GM19452 (cell line): Measurements from ENCODE around the gene ANKS1B.
"Not testable (repeated sequence)": the region's sequence is repeated elsewhere in the genome, so short reads cannot be mapped to it uniquely, and the experiment has no call there.

Source experiments
- ATAC-seq: cut with Tn5 transposase; IDR thresholded peaks from one replicate; pipeline ENCODE4 v1.9.1; 2021; ENCODE audit not compliant: unreplicated experiment

Gene ANKS1B

DNA sequence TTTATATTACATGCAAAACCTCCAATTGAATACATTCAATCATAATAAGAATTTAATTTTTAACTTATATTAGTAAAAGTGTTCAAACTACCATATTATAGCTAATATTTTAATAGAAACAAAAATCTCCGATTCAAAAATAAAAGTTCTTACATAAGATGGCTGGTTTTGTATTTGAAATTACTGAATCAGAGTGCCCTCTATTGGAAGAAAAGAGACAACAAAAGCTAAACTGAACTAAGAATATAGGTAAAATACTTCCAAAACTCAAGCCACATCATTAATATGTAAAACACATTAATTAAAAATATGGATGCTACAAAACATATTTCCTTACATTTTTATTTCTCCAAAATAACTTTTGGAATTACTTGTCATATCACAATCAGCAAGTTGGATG lies 216.9 kb downstream of the ANKS1B start:
- ATAC-seq, result no peak

DNA sequence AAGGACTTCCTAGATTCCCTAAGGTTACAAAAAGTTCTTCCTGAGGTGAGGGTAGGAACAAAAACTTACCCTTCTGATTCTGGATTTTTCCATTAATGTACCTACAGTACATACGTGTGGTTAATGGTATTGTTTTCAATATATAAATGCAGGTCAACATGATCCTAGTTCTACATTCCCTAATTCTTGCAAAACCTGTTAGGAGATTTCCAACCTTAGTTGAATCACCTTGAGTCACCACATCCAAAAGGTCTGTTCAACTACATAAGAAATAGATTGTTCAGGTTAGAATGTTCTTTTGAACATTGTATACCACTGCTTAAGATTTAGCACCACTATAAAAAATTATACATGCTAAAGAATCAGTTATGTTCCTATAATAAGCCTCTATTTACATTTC lies 218.3 kb downstream of the ANKS1B start:
- ATAC-seq, result no peak

DNA sequence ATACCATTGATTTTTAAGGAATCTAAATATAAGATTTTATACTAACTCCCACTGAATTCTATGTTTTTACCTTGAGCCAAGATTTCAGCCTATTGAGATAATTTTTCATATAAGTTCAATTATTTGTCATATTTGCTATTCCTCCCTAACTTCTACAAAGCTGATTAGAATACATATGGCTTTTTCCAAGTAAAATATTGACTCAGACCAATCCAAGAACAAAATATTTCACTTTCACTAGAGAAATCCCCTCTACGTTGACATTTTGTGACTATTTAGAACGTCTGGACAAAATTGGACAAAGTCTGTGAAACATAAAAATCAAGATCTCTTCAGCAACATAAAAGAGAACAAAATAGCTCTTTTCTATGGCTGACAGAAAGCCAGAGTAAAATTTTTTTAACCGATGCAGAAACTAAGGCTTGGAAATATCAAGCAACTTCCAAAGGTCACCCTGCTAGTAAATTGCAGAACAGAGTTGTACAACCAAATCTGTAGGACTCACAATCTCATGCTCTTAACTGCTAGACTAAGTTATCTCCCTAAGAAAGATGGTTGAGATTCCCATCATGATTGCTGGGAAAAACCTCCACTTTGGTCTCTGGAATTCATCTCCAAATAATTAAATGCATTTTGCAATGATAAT lies 219.1 kb downstream of the ANKS1B start:
- ATAC-seq, result no peak

DNA sequence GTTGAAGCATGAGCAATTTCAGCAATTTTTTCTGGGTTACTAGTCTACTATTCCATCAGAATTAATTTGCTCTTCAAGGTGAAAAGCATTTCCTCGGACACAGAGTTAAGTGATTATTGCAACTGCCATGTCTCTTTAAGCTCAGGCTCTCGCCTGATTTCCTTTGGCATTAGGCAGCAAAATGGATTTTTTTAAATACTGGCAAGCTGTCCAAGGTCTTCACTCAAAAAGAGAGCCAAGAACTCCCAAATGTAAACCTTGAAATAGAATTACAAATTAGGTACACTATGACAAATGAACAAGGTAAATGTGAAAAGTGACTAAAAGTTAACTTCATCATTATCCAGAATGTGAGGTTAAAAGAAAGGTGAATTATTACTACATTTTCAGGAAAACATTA lies 225.3 kb downstream of the ANKS1B start:
- no peak for ATAC-seq

DNA sequence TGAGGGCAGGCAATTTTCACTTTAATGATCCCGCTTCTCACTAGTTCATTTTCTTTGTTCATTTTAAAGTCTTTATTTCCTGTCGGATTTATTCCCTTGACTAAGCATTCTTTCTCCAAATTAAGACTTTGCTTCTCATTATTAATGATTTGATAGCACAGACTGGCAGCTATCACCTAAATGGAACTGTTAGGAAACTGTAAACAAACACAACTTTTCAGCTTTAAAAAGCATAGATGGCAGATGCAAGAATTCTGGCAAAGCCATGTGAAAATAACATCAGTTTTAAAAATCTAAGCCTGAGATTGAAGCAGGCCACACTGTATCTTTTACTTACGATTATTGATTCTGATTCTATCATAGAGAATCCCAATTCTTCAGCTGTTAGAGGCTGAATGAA lies 225.7 kb downstream of the ANKS1B start:
- no peak for ATAC-seq

DNA sequence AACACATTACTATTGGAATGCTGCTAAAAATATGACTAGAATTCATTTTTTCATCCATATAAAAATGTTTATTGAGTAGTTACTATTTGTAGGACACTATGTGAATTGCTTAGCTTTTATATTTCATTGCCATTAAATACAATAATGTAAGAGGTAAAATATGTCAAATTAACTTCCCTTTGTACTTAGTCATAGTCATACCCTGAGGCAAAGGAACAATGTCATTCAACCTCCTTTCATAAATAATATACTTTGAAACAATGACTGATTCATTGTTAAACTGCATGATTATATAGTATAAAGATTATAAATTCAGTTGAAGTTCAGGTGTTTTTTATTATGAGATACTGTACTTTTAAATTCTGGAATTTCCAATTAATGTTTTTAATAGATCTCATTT lies 232.0 kb downstream of the ANKS1B start:
- ATAC-seq, result no peak

DNA sequence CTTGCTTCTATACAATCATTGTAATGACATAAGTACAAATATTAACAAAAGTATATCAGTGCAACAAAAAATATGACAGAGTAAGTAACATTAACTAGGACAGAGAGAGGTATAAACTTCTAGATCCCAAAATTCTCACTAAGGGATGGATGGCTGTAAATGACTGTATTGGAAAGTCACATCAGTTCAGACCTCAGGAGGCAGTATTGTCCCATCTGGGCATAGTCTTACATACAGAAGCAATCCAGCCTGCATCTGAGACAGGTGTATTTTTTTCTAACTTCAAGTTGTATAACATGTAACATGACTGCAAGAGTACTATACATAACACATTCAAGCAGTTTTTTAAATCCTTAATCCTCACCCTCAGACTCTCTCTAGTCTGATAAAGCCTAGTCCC lies 238.2 kb downstream of the ANKS1B start:
- no peak for ATAC-seq

DNA sequence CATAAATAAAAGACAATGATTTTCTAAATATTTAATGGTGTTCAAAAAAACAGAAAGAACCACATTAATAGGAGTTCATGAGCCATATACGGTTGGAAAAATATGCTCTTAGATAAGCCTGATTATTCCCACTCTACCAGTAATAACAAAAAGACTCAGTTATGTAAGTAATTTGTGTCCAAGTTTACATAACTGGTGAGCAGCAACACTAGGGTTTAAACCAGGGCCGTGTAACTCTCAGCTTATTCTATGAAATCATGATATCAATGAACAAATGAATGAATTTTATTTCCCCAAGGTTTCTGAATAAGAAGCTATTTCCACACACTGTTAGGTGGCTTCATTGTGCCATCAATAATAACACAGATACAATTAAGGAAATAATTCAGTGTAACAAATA lies 238.8 kb downstream of the ANKS1B start:
- no peak for ATAC-seq

DNA sequence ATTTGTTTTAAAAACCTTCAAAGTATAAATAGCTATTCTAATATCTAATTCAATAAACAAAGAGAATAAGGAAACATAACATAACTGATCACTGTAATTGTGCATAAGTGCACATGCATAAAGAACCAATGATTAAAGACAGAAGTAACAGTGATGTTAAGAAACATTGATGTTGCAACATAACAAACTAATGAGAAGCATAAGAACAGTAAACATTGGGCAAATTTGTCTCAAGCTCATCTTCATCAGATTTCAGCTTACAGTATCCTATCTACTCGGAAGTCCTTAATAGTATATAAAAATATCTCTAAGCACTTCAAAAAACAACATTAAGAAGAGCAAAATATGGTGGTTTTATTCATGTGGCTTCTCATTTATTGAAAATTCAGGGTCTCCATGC lies 239.6 kb downstream of the ANKS1B start:
- no peak for ATAC-seq

DNA sequence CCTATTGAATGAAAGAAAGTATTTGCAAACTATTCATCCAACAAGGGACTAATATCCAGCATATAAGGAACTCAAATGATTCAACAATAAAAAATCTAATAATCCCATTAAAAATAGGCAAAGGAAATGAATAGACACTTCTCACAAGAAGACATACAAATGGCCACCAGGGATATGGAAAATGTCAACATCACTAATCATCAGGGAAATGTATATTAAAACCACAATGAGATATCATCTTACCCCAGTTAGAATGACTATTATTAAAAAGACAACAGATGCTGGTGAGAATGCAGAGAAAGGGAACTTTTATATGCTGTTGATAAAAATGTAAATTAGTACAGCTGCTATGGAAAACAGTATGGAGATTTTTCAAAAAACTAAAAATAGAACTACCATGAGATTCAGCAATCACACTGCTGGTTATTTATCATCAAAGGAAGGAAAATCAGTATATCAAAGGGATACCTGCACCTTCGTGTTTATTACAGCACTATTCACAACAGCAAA lies 247.9 kb downstream of the ANKS1B start:
- no peak for ATAC-seq

DNA sequence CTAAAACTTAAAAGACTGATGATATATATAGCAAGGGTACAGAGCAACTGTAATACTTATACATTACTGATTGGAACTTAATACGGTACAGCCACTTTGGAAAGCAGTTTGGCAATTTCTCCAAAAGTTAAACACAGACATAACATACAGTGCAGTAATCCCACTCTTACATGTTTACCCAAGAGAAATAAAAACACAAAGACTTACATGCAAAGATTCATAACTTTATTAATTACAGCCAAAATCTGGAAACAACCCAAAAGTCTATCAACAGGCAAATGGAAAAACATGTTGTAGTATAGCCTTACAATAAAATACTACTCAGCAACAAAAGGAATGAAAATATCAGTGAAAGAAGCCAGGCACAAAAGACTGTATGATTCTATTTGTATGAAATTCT lies 252.6 kb downstream of the ANKS1B start:
- no peak for ATAC-seq

DNA sequence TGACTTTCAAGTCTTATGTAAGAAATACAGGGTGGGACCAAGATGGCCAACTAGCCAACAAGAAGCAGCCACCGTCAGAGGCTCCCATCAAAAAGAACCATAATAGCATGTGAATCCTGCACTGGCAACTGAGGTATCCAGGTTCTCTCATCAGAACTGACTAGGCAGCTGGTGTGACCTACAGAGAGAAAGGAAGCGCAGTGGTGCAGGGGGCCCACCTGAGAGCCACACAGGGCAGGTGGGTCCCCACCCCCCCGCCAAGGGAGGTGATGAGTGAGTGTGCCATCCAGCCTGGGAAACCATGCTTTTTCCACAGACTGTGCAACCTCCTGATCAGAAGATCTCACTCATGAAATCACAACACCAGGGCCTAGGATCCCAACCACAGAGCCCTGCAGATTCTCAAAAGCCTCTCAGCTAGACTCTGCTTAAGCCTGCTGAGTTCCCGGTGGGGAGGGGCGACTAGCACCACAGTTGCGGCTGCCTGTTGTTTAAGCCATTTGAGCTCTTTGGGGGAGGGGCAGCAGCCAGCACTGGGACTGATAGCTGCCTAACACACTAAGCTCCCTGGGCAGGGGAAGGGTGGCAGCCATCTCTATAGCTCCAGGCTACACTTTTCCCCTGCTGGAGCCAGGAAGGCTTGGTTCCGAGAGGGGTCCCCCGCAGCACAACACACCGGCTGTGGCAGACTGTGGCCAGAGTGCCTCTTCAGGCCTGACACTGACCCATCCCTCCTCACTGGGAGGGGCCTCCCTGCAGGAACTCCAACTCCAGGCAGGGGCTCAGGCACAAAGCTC lies 261.8 kb downstream of the ANKS1B start:
- ATAC-seq, result no peak

DNA sequence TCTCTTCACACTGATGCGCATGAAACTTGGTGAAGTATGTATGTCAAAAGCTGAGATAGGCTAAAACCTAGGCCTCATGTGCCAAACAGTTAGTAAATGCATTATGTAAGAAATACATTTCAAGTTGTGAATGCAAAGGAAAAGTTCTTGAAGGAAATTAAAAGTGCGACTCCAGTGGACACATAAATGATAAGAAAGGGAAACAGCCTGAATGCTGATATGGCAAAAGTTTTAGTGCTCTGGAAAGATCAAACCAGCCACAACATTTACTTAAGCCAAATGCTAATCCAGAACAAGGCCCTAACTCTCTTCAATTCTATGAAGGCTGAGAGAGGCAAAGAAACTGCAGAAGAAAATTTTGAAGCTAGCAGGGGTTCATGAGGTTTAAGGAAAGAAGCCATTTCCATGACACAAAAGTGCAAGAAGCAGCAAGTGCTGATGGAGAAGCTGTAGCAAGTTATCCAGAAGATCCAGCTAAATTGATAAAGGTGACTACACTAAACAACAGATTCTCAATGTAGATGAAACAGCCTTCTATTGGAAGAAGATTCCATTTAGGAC lies 262.9 kb downstream of the ANKS1B start:
- no peak for ATAC-seq

DNA sequence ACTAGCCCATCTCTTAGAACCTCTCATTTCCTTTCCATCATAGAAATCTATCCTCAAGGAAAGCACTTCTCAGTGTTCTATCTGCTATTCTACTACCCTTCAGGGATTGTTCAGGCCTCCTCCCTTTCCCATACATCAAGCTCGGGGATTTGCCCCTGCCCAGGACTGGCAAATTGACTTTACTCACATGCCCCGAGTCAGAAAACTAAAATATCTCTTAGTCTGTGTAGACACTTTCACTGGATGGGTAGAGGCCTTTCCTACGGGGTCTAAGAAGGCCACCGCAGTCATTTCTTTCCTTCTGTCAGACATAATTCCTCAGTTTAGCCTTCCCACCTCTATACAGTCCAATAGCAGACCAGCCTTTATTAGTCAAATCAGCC lies 264.7 kb downstream of the ANKS1B start:
- not testable (repeated sequence) for ATAC-seq

DNA sequence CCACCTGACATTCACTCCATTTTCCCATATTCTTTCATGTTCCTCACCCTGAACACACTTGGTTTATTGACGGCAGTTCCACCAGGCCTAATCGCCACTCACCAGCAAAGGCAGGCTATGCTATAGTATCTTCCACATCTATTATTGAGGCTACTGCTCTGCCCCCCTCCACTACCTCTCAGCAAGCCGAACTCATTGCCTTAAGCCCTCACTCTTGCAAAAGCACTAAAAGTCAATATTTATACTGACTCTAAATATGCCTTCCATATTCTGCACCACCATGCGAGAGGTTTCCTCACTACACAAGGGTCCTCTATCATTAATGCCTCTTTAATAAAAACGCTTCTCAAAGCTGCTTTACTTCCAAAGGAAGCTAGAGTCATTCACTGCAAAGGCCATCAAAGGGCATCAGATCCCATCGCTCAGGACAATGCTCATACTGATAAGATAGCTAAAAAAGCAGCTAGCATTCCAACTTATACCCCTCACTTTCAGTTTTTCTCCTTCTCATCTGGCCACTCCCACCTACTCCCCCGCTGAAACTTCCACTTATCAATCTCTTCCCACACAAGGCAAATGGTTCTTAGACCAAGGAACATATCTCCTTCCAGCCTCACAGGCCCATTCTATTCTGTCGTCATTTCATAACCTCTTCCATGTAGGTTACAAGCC lies 265.2 kb downstream of the ANKS1B start:
- not testable (repeated sequence) for ATAC-seq

DNA sequence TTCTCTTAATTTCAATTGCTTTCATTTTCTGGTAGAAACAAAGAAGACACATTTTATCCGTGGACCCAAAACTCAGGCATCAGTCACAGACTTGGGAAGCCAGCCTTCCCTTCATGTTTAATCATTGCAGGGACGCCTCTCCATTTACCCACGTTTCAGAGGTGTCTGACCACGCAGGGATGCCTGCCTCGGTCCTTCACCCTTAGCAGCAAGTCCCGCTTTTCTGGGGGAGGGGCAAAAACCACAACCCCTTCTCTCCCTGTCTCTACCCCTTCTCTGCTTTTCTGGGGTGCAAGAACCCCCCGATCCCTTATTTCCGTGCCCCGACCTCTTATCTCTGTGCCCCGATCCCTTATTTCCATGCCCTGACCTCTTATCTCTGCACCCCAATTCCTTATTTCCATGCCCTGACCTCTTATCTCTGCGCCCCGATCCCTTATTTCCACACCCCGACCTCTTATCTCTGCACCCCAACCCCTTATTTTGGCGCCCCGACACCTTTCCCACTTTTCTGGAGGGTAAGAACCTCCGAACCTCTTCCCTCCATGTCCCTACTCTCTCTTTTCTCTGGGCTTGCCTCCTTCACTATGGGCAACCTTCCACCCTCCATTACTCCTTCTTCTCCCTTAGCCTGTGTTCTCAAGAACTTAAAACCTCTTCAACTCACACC lies 268.8 kb downstream of the ANKS1B start:
- ATAC-seq, result not testable (repeated sequence)

DNA sequence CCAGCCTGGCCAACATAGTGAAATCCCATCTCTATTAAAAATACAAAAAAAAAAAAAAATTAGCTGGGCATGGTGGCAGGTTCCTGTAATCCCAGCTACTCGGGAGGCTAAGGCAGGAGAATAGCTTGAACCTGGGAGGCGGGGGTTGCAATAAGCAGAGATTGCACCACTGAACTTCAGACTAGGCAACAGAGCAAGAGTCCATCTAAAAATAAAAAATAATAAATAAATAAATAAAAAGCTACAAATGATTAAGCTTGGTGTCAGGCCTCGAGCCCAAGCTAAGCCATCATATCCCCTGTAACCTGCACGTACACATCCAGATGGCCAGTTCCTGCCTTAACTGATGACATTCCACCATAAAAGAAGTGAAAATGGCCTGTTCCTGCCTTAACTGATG lies 269.8 kb downstream of the ANKS1B start:
- ATAC-seq, result not testable (repeated sequence)

DNA sequence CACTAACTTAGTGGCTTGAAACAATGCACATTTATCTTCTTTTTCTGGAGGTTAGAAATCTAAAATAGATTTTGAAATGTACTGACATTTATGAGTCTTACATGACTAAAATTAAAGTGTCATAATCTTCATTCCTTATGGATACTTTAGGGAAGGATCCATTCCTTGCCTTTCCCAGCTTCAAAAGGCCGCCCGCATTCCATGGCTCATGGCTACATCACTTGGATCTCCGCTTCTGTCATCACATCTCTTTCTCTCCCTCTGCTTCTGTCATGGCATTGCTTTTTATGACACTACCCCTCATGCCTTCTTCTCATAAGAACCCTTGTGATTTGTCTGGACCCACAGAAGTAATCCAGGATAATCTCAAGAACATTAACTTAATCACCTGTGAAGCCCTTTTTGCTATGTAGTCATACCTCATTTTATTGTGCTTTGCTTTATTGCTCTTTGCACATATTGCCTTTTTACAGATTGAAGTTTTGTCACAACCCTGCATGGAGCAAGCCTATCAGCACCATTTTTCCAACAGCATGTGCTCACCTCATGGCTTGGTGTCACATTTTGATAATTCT lies 270.7 kb downstream of the ANKS1B start:
- ATAC-seq, result no peak

DNA sequence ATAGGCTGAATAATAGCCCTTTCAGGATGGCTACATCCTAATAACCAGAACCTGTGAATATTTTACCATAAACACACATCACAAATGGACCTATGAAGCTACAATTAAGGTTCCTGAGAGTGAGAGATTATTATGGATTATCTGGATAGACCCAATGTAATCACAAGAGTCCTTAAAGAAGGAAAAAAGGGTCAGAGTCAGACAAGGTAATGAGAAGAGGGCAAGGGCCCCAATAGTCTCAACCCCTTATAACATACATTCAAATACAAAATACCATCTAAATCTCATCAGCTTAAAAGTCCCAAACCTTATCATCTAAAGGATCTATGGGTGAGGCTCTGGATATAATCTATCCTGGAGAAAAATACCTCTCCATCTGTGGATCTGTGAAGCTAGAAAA lies 272.5 kb downstream of the ANKS1B start:
- ATAC-seq, result no peak

DNA sequence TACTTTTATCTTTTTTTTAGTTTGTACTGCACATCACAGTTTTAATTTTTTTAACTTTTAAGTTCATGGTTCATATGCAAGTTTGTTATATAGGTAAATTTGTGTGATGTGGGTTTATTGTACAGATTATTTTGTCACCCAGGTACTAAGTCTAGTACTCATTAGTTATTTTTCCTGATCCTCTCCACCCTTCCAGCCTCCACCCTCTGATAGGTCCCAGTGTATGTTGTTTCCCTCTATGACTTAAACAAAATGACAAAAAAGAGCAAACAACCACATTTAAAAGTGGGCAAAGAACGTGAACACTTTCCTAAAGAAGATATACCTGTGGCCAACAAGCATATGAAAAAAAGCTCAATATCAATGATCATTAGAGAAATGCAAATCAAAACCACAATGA lies 273.5 kb downstream of the ANKS1B start:
- ATAC-seq, result no peak

DNA sequence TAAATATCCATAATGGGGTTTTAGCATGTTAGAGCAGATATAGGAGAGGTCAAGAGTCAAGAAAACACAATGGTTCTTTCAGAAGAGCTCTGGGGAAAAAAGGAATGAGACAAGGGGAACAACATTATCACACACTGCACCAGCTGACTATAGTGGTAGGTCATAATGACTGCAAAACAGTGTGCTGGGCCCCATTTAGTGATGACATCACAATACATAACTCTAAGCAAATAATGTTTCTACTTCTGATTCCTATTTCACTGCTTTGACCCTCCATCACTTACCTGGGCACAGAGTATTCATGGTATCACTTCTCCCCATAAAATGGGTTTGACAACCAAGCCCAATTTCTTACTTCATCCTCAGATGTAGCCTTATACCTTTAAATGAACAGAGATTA lies 275.1 kb downstream of the ANKS1B start:
- no peak for ATAC-seq
